Measurements from ENCODE around the gene CORO1C. TPM values are rescaled to one million over a fixed set of nuclear protein-coding genes. Genes with fewer than 3 reads are reported as not detected.

CORO1C gene
- total RNA-seq, 2 donors from 2014 or later: 59.6 to 70.7 TPM

DNA sequence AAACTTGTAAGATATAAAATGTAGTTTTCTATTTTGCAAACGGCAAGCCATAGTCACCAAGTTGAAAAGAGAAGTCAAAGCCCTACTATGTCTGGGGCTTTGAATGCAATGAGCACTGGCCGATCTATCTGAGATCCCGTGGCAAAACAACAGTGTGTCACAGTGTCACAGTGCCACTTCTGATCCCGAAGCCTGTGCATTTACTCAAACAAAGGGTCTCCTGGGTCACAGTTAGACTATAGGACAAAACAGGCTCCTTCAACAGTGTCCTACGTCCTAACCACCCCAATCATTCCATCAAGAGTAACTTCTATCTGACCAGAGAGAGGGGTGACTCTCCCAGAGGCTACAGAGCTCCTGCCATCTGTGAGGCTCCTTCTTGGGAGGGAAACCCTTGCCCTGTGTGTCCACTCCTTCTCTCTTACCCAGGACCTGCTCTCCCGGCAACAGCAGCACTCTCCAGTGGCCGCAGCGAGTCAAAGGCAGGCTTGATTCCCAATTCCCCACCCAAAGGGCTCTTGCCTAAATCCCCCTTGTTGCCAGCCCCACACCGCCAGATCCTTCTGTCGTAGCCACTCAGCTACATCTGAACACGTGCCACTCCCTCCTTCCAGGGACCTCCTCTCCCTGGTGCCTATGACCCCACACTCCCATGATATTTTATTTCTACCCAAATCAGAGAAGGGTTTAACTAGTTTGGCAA is 83.6 kb downstream of the CORO1C start:
- Histone ChIP-seq H3K27me3 (no peaks in the 10 kb centered on the region), H3K36me3 (peaks cover 62% of the 10 kb centered on the region), H3K4me1 (peaks cover 0 to 44% of the 10 kb centered on the region in 2 donors), H3K4me3 (no peak overlapping the region), H3K9me3 (no peaks in the 10 kb centered on the region), H3K27ac (peak overlapping the region; percentile 14 to 20)
- no peak for DNase-seq (ENCODE audit: low spot score)
- TF ChIP-seq, protein P1, sequence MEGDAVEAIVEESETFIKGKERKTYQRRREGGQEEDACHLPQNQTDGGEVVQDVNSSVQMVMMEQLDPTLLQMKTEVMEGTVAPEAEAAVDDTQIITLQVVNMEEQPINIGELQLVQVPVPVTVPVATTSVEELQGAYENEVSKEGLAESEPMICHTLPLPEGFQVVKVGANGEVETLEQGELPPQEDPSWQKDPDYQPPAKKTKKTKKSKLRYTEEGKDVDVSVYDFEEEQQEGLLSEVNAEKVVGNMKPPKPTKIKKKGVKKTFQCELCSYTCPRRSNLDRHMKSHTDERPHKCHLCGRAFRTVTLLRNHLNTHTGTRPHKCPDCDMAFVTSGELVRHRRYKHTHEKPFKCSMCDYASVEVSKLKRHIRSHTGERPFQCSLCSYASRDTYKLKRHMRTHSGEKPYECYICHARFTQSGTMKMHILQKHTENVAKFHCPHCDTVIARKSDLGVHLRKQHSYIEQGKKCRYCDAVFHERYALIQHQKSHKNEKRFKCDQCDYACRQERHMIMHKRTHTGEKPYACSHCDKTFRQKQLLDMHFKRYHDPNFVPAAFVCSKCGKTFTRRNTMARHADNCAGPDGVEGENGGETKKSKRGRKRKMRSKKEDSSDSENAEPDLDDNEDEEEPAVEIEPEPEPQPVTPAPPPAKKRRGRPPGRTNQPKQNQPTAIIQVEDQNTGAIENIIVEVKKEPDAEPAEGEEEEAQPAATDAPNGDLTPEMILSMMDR (IDR thresholded peaks at IDR 0.05): no peak

DNA sequence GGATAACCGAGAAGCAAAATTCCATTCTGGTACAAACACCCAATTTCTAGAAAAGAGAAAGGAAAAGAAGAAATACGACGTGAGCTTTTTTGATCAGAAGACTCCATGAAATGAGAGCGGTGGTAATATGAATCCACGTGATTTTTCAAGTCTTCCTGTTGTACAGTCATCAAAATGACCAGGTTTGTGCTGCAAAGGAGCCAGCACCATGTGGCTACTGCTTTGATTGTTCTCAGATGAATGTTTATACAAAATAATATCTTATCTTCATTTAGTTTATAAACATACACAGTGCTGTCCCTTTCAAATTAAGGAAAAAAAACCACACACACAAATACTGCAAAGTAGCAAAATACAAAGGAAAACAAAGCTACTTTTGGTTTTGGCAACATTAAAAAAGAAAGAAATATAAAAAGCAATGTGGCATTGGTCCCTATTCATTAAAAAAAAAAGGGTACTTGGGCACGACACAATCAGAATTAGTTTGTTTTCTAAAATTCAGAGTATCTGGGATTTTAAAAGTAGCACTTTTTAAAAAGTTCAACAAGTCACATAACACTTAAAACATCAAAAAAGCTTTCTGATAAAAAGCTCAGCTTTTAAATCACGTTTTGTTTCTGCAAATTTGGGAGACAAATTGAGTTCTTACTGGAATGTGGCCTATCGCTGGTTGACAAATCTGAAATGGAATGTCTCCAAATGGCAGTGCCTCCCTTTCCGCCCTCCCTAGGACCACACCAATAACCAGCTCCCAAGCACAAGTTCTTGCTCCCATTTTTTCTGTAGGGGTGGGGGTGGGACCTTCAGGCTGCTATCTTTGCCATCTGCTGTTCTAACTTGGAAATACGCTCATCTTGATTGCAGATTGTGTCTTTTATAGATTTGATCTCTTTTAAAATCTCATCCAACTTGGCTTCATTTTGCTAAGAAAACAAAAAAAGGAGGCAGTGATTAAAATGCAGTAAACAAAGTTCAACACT is 84.4 kb downstream of the CORO1C start:
- Histone ChIP-seq H3K27ac (peak overlapping the region in 1 of 2 donors; percentile 20), H3K4me3 (no peak overlapping the region), H3K4me1 (peaks cover 0 to 52% of the 10 kb centered on the region in 2 donors), H3K9me3 (no peaks in the 10 kb centered on the region), H3K27me3 (no peaks in the 10 kb centered on the region), H3K36me3 (peaks cover 55% of the 10 kb centered on the region)
- DNase-seq (ENCODE audit: low spot score): no peak
- TF ChIP-seq, protein P1 (IDR thresholded peaks at IDR 0.05): no peak

DNA sequence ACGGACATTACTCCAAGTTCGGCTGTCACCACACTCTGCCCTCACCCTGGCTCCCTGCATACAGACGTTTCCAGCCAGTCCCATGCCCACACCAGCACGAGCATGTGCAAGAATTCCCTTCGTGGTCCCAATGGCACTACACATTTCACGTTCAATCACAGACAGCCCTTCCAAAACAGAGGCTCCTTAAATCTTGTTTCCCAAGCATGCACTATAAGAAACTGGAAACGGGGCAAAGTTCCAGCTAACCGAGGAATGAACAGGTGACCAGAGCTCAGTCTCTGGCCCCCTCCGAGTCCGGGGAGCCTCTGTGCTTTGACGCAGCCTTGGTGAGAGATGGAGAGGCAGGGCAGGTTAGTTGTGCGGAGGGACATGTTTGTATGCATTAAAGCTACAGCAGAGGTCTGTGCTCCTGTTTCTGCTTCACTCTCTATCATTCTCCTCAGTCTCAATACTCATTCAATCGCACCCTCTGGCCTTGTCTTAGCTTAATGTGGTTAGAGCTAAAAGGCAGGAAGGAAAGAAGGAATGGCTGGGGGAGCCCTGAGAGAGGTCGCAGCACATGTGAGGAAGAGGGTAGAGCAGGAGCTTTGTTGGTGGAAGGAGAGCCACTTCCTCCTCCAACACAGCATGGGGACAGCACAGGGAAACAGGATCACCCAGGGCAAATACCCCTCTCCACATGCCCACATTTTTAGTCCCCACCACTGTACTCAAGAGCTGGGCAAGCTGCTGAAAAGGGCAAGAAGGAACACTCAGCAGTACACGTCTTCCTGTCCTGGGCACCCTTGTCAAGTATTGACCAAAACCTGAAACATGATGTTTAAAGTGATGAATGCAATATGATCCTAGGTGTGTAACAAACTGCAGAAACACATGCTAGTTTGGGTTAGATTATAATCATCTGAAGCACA is 85.4 kb downstream of the CORO1C start:
- H3K4me3 ChIP-seq: no peak overlapping the region
- peaks cover 45% of the 10 kb centered on the region for H3K36me3 ChIP-seq
- peaks cover 0 to 61% of the 10 kb centered on the region in 2 donors for H3K4me1 ChIP-seq
- TF ChIP-seq, protein P1 (IDR thresholded peaks at IDR 0.05): no peak
- H3K27me3 ChIP-seq: no peaks in the 10 kb centered on the region
- no peak overlapping the region for H3K27ac ChIP-seq
- DNase-seq (ENCODE audit: low spot score): no peak
- H3K9me3 ChIP-seq: no peaks in the 10 kb centered on the region

DNA sequence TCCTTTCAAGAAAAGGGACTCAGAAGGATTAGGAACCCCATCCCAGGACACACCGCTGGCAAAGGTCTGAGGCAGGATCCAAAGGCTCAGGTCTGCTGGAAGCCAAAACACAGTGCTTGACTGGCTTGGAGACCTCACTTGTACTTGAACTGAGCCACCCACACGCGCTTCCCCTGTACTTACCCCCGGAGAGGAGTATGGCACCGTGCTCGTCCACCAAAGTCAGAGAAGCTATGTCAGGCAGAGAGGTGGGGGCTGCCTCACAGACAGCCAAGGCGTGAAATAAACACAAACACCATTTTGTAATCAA is 86.6 kb downstream of the CORO1C start:
- no peaks in the 10 kb centered on the region for H3K27me3 ChIP-seq
- H3K36me3 ChIP-seq: peaks cover 37% of the 10 kb centered on the region
- H3K4me1 ChIP-seq: peaks cover 0 to 63% of the 10 kb centered on the region in 2 donors
- peak overlapping the region; percentile 70 to 85 for H3K27ac ChIP-seq
- TF ChIP-seq, protein P1 (IDR thresholded peaks at IDR 0.05): no peak
- no peaks in the 10 kb centered on the region for H3K9me3 ChIP-seq
- no peak overlapping the region for H3K4me3 ChIP-seq
- DNase-seq (ENCODE audit: low spot score): no peak

Data from right atrium auricular region (tissue), 2 donors.